Measurements from ENCODE around the gene ARL14EP.

Gene ARL14EP

GRCh38 chr11:30328681-30329080 is 5.8 kb downstream of the ARL14EP start:
- no peak for DNase-seq (ENCODE audit: low read depth)

GRCh38 chr11:30329150-30329940 is 6.4 kb downstream of the ARL14EP start:
- no peak for DNase-seq (ENCODE audit: low read depth)

- no peak for DNase-seq (ENCODE audit: low read depth)
Measured at GRCh38 chr11:30333405-30333804, 10.5 kb downstream of the ARL14EP start.

DNA sequence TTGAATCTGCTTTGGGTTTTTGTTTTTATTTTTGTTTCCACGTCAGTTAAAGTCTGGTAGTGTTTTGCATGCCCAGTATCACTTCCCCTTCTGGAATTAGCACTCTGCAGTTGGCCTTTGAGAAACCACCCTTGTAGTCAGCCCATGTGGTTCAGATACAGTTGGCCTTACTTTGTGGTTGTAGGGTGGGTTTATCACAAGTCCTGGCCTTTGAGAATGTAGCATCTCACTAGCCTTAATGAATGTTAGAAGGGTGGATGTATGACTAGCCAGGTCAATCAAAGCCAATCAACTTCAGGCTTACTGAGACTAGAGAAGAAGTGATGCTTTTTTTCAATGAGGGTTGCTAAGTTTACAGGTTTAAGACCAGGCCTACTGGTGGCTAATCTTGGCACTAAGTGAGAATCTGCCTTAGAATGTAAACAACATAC is 19.8 kb downstream of the ARL14EP start:
- no peak for DNase-seq (ENCODE audit: low read depth)

GRCh38 chr11:30344085-30344484 is 21.2 kb downstream of the ARL14EP start:
- DNase-seq (ENCODE audit: low read depth), result no peak

- no peak for DNase-seq (ENCODE audit: low read depth)
Measured at GRCh38 chr11:30345644-30346043, 22.7 kb downstream of the ARL14EP start.

GRCh38 chr11:30346068-30346688 is 23.3 kb downstream of the ARL14EP start:
- DNase-seq (ENCODE audit: low read depth), result no peak

DNA sequence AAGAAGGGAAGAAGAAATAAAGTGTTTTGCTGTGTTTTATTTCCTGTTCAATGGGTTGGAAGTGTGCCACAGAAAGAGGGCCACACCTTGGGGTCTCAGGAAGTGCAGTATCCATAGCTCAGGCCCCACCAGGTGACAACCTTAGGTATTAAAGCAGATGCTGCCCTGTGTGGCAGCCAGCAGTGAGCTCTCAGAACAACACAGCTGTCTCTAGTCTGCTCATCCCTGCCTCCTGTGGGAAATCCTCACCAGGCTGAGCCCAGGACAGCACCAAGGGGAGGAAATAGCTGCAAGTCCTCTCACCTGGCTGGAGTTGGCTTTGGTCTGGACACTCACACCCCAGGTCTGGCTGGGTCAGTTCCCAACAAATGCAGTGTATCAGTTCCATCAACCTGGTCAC is 25.1 kb downstream of the ARL14EP start:
- DNase-seq (ENCODE audit: low read depth), result no peak

- DNase-seq (ENCODE audit: low read depth), result no peak
Measured at GRCh38 chr11:30349885-30350284, 27.0 kb downstream of the ARL14EP start.

DNA sequence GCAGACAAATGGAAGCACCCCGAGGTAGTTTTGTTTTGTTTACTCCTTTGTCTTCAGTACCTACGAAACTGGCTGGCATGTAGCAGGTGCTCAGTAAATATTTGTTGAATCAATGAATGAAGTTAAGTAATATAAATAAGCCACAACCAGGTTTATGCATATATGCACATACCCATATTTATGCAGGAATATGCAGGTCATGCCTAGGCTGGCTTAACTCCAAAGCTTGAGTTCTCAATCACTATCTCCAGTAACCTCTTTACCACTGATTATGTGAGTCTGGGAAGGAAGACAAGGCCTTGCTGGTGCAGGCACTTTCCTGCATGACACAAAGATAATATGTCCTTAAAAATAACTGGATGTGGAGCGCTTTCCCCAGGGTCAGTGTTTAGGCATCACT is 27.5 kb downstream of the ARL14EP start:
- DNase-seq (ENCODE audit: low read depth), result no peak

- DNase-seq (ENCODE audit: low read depth), result no peak
Measured at GRCh38 chr11:30351061-30351460, 28.2 kb downstream of the ARL14EP start.

- no peak for DNase-seq (ENCODE audit: low read depth)
Measured at GRCh38 chr11:30356391-30356790, 33.5 kb downstream of the ARL14EP start.

DNA sequence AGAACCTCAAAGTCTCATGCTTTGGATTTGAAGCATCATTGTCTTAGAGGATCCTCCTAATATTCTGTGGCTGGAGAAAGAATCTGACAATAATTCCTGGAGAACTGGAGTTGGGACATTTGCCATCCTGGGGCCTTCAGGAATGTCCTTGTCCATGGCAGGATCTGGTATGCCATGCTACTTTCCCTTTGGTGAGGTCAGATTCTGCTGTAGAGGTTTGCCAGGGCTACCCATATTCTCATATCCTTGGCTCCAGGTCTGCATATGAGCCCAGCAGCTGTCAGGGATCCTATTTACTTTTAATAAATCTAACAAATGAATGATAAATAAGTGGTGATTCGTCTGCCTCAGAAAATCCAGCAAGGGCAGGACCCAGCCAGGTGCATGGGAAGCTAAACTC is 35.0 kb downstream of the ARL14EP start:
- DNase-seq (ENCODE audit: low read depth), result no peak

DNA sequence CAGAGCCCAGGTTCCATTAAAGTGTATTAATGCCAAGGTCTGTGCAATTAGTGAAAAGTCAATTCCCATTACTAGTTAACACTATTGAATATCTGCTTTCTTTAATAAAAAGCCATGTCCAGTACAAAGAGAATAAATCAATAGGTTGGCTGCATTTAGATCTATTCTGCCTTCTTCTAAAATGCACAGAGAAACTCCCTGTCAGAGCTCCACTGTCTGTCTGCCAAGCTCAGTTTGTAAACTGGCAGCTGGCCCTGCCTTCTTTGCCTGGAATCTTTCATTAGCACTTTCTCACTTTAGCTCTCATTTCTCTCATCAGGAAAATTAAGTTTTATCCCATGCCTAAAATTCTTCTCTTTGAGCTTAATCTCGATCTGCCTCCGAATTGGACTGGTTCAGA is 35.6 kb downstream of the ARL14EP start:
- DNase-seq (ENCODE audit: low read depth), result no peak

GRCh38 chr11:30360741-30361140 is 37.8 kb downstream of the ARL14EP start:
- DNase-seq (ENCODE audit: low read depth), result no peak

GRCh38 chr11:30364139-30364836 is 41.4 kb downstream of the ARL14EP start:
- DNase-seq (ENCODE audit: low read depth), result no peak

DNA sequence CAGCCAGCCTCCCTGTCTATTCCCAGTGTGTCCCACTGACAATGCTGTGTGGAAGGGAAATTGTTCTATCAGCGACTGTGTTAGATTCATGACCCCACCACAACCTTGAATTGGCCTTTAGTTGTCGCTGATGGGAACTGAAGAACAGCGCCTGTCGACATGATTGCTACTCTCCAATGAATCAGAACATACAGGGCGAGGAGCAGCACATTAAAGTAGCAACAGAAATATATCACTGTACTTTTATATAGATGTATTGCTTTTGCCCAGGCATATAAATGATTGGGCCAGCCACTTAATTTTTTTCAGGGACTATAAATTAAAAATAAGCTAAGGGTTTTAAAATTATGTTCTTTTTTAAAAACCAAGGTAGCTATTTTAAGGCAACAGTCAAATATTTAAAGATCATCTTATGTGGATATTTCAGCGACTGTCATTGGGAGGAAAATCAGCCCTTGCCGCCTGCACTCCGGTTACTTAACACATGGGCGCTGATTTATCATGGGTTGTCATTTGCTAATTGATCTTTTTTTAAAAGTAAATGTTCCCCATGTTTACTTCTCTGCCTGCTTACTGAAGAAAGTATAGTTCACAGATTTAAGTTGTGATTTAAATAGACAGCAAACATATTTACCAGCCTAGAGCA is 42.1 kb downstream of the ARL14EP start:
- no peak for DNase-seq (ENCODE audit: low read depth)

GRCh38 chr11:30365793-30366517 is 43.1 kb downstream of the ARL14EP start:
- DNase-seq (ENCODE audit: low read depth), result no peak

DNA sequence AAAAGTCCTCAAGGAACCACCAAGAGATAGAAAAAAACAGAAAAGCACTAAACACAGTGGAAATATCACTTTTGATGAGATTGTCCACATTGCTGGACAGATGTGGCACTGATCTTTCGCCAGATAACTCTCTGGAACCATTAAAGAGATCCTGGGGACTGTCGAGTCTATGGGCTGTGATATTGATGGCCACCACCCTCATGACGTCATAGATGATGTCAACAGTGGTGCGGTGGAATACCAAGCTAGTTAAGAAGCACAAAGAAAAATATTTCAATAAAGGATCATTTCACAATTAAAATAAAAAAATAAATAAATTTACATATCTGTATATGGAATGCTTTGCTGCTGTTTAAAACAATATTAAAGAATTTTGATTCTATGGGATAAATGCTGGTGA is 45.5 kb downstream of the ARL14EP start:
- no peak for DNase-seq (ENCODE audit: low read depth)

GRCh38 chr11:30370164-30370563 is 47.3 kb downstream of the ARL14EP start:
- DNase-seq (ENCODE audit: low read depth), result no peak

DNA sequence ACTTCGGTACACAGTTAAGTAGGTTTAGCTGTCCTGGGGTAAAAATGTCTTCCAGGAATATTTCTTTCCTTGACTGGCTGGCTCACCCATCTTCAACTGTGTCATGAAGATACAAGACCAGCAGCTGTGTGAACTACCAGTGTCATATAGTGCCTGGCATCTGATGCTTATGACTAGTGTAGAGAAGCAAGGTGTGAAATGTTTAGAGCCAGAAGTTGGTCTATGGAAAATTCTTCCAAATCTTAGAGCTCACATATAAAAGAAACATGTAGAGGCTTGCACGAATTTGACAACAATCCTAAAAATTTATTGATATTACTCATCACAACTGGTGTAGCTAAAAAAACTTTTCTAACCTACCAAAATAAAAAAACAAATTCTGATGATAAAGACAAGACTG is 54.4 kb downstream of the ARL14EP start:
- DNase-seq (ENCODE audit: low read depth), result no peak

- DNase-seq (ENCODE audit: low read depth), result no peak
Measured at GRCh38 chr11:30380846-30381245, 57.9 kb downstream of the ARL14EP start.
